K562 (cell line): ENCODE results near the gene XIRP1. TPM values are rescaled to one million over a fixed set of nuclear protein-coding genes. Genes with fewer than 3 reads are reported as not detected.

ENCODE experiments used
- ADNP ChIP-seq: fragments of 200-800 bp; sonication (Bioruptor generic); IDR thresholded peaks from 2 replicates; pipeline ENCODE4 v1.6.1; 2016; ENCODE audit warnings: missing genetic modification characterization, missing compliant biosample characterization
- ATF4 ChIP-seq: fragments of 450-650 bp; formaldehyde crosslinking; IDR thresholded peaks from 2 replicates; pipeline ENCODE4 v1.4.0; 2022; ENCODE audit warnings: mild to moderate bottlenecking, moderate library complexity
- BHLHE40 ChIP-seq: IDR thresholded peaks from 2 replicates; pipeline ENCODE4 v1.6.1; 2011; ENCODE audit warnings: low read length, improper control_type of control experiment
- EP300 ChIP-seq: IDR thresholded peaks from 2 replicates; pipeline ENCODE4 v1.6.1; 2012; ENCODE audit warnings: low read length, improper control_type of control experiment
- HMGN3 ChIP-seq: IDR thresholded peaks from 2 replicates; pipeline ENCODE4 v1.6.1; 2011; ENCODE audit warnings: borderline replicate concordance, low read depth, mild to moderate bottlenecking, mixed read lengths, low read length; ENCODE audit not compliant: insufficient read length; ENCODE audit errors: extremely low read depth
- L3MBTL2 ChIP-seq: fragments of 450-650 bp; IDR thresholded peaks from 2 replicates; pipeline ENCODE4 v1.6.1; 2016; ENCODE audit warnings: mild to moderate bottlenecking, moderate library complexity
- NELFE ChIP-seq: IDR thresholded peaks from 2 replicates; pipeline ENCODE4 v1.6.1; 2011; ENCODE audit warnings: mild to moderate bottlenecking; ENCODE audit not compliant: insufficient read depth, insufficient read length
- NR0B1 ChIP-seq: fragments of 450-650 bp; IDR thresholded peaks from one replicate; pipeline ENCODE4 v1.6.1; 2018; ENCODE audit warnings: mild to moderate bottlenecking, moderate library complexity; ENCODE audit not compliant: partially characterized antibody
- PHF20 ChIP-seq: fragments of 450-650 bp; IDR thresholded peaks from 2 replicates; pipeline ENCODE4 v1.6.1; 2018; ENCODE audit not compliant: partially characterized antibody
- PHF21A ChIP-seq: fragments of 450-650 bp; IDR thresholded peaks from 2 replicates; pipeline ENCODE4 v1.6.1; 2017; ENCODE audit warnings: low read depth, borderline replicate concordance
- SMARCA4 ChIP-seq: fragments of 450-650 bp; IDR thresholded peaks from 2 replicates; pipeline ENCODE4 v1.6.1; 2016
- SNIP1 ChIP-seq: fragments of 450-650 bp; IDR thresholded peaks from 2 replicates; pipeline ENCODE4 v1.7.1; 2017; ENCODE audit warnings: low read depth, mild to moderate bottlenecking
- U2AF1 ChIP-seq: fragments of 200-400 bp; formaldehyde crosslinking; optimal IDR thresholded peaks from 2 replicates; pipeline ENCODE3; 2017; ENCODE audit warnings: mild to moderate bottlenecking, low read depth, low read length, moderate library complexity
- ZNF282 ChIP-seq: sonication (generic); formaldehyde crosslinking; IDR thresholded peaks from 2 replicates; pipeline ENCODE4 v1.8.1; 2023; ENCODE audit warnings: missing genetic modification reagents
- ZNF431 ChIP-seq: sonication (generic); formaldehyde crosslinking; IDR thresholded peaks from 2 replicates; pipeline ENCODE4 v1.8.0; 2022; ENCODE audit warnings: mild to moderate bottlenecking, missing genetic modification reagents
- ZNF707 ChIP-seq: fragments of 250-450 bp; sonication (Bioruptor Pico); conservative IDR thresholded peaks from 2 replicates; pipeline ENCODE4 v1.8.0; 2022; ENCODE audit warnings: inconsistent platforms, mild to moderate bottlenecking, moderate library complexity
- polyA plus RNA-seq, 8 experiments: library from polyadenylated mRNA; depleted of rRNA in 4 of 8; stranded (reverse) in 5 of 8; unstranded in 3 of 8; fragments of >200 nt; fragmentation: Nextera tagmentation in 2 of 8; fragmentation: Illumina TruSeq in 1 of 8; extraction: Ambion mirVana in 2 of 8; extraction: Trizol in 1 of 8; gene quantifications; 2 replicates each; pipeline versions ENCODE4 v1.2.1 to v1.2.3, GENCODE V29; 2011 to 2014; ENCODE audit warnings: inconsistent platforms in 1 of 8, missing spikeins in 1 of 8
- total RNA-seq, 7 experiments: library from RNA; depleted of rRNA in 6 of 7; stranded (reverse); fragments of >200 nt in 6 of 7; fragmentation: Illumina TruSeq in 2 of 7; extraction: Trizol in 2 of 7; gene quantifications; 2 replicates each; pipeline versions ENCODE4 v1.2.1 to v1.2.3, GENCODE V29; 2011 to 2021; ENCODE audit warnings: low replicate concordance in 1 of 7
- TF ChIP-seq, protein P1 (sequence below): sonication (generic); formaldehyde crosslinking; IDR thresholded peaks from 2 replicates; pipeline ENCODE4 v1.8.0; 2022; ENCODE audit warnings: mild to moderate bottlenecking, missing genetic modification reagents, borderline replicate concordance
- TF ChIP-seq, protein P2 (sequence below): IDR thresholded peaks from 3 replicates; pipeline ENCODE4 v1.6.1; 2011; ENCODE audit warnings: borderline replicate concordance, mild to moderate bottlenecking, moderate library complexity; ENCODE audit not compliant: insufficient read length; ENCODE audit errors: extremely low read depth
- TF ChIP-seq, protein P3 (sequence below): fragments of 250-450 bp; sonication (Bioruptor Pico); IDR thresholded peaks from 2 replicates; pipeline ENCODE4 v1.8.0; 2022; ENCODE audit warnings: inconsistent platforms

Gene XIRP1
- total and polyA plus RNA-seq, 9 of the 15 experiments (the other 6 are each of a cell fraction or from before 2014, with no cell fraction given), result 0.03 to 0.27 (median 0.08) TPM; not detected in 3

- TF ChIP-seq, protein P1, sequence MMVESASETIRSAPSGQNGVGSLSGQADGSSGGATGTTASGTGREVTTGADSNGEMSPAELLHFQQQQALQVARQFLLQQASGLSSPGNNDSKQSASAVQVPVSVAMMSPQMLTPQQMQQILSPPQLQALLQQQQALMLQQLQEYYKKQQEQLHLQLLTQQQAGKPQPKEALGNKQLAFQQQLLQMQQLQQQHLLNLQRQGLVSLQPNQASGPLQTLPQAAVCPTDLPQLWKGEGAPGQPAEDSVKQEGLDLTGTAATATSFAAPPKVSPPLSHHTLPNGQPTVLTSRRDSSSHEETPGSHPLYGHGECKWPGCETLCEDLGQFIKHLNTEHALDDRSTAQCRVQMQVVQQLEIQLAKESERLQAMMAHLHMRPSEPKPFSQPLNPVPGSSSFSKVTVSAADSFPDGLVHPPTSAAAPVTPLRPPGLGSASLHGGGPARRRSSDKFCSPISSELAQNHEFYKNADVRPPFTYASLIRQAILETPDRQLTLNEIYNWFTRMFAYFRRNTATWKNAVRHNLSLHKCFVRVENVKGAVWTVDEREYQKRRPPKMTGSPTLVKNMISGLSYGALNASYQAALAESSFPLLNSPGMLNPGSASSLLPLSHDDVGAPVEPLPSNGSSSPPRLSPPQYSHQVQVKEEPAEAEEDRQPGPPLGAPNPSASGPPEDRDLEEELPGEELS (CRISPR knock-in tag), result no peak
- TF ChIP-seq SNIP1 (no peak), L3MBTL2 (no peak), ZNF431 (peak; percentile 29; the same call in 1 of the 2 replicates), ADNP (no peak), ATF4 (CRISPR knock-in tag) (no peak), PHF20 (no peak), ZNF707 (CRISPR knock-in tag) (no peak), EP300 (peak; percentile 53; the same call in 1 of the 2 replicates), PHF21A (no peak), SMARCA4 (peak; percentile 86), BHLHE40 (no peak), ZNF282 (CRISPR knock-in tag) (no peak), HMGN3 (no peak), U2AF1 (no peak), NELFE (no peak), NR0B1 (no peak)
- TF ChIP-seq, protein P2, sequence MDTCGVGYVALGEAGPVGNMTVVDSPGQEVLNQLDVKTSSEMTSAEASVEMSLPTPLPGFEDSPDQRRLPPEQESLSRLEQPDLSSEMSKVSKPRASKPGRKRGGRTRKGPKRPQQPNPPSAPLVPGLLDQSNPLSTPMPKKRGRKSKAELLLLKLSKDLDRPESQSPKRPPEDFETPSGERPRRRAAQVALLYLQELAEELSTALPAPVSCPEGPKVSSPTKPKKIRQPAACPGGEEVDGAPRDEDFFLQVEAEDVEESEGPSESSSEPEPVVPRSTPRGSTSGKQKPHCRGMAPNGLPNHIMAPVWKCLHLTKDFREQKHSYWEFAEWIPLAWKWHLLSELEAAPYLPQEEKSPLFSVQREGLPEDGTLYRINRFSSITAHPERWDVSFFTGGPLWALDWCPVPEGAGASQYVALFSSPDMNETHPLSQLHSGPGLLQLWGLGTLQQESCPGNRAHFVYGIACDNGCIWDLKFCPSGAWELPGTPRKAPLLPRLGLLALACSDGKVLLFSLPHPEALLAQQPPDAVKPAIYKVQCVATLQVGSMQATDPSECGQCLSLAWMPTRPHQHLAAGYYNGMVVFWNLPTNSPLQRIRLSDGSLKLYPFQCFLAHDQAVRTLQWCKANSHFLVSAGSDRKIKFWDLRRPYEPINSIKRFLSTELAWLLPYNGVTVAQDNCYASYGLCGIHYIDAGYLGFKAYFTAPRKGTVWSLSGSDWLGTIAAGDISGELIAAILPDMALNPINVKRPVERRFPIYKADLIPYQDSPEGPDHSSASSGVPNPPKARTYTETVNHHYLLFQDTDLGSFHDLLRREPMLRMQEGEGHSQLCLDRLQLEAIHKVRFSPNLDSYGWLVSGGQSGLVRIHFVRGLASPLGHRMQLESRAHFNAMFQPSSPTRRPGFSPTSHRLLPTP, result no peak
- TF ChIP-seq, protein P3, sequence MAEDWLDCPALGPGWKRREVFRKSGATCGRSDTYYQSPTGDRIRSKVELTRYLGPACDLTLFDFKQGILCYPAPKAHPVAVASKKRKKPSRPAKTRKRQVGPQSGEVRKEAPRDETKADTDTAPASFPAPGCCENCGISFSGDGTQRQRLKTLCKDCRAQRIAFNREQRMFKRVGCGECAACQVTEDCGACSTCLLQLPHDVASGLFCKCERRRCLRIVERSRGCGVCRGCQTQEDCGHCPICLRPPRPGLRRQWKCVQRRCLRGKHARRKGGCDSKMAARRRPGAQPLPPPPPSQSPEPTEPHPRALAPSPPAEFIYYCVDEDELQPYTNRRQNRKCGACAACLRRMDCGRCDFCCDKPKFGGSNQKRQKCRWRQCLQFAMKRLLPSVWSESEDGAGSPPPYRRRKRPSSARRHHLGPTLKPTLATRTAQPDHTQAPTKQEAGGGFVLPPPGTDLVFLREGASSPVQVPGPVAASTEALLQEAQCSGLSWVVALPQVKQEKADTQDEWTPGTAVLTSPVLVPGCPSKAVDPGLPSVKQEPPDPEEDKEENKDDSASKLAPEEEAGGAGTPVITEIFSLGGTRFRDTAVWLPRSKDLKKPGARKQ (CRISPR knock-in tag), result no peak
Observed at GRCh38 chr3:39150803-39151631, 41.4 kb downstream of the XIRP1 start (continued).
